Measurements from ENCODE around the gene MICAL3. TPM values are rescaled to one million over a fixed set of nuclear protein-coding genes. Genes with fewer than 3 reads are reported as not detected.
"Not testable (repeated sequence)": the region's sequence is repeated elsewhere in the genome, so short reads cannot be mapped to it uniquely, and the experiment has no call there.

MICAL3 gene
- total RNA-seq, 2 experiments from 2014 or later: 26.4 to 29.7 TPM

- H3K9me3 Mint-ChIP-seq (ENCODE audit: insufficient read depth); H3K4me3 Mint-ChIP-seq; H3K36me3 Mint-ChIP-seq (ENCODE audit: low read depth); ATAC-seq; DNase-seq; POLR2A ChIA-PET; H3K27ac Mint-ChIP-seq: not testable (repeated sequence)
- peaks cover 46% of the 10 kb centered on the region for H3K27me3 Mint-ChIP-seq (ENCODE audit: low read depth)
- peaks cover 14% of the 10 kb centered on the region for H3K4me1 Mint-ChIP-seq (ENCODE audit: low read depth)
- CTCF ChIA-PET: interaction anchor here (0.8 to 4.5 kb wide), 6 partner anchors 24 to 197 kb away, joined by 3 to 22 read pairs (median 4); no protein-coding TSS in a partner anchor
These were observed 1.5 kb upstream of the MICAL3 start for GRCh38 chr22:18025898-18026297.

GRCh38 chr22:18024956-18025720 is 777 bp upstream of the MICAL3 start:
- no peak for ATAC-seq
- Mint-ChIP-seq H3K27me3 (ENCODE audit: low read depth) (peaks cover 46% of the 10 kb centered on the region), H3K9me3 (ENCODE audit: insufficient read depth) (no peaks in the 10 kb centered on the region), H3K4me1 (ENCODE audit: low read depth) (peaks cover 14% of the 10 kb centered on the region), H3K36me3 (ENCODE audit: low read depth) (no peaks in the 10 kb centered on the region), H3K4me3 (peak overlapping the region; percentile 75), H3K27ac (no peak overlapping the region)
- CTCF ChIA-PET: interaction anchor here (0.7 to 4.5 kb wide), 9 partner anchors 13 to 196 kb away, joined by 3 to 22 read pairs (median 4); no protein-coding TSS in a partner anchor
- POLR2A ChIA-PET: interaction anchor here (1.1 kb wide), 1 partner anchor 197 kb away, joined by 3 read pairs; no protein-coding TSS in a partner anchor
- no peak for DNase-seq

- Mint-ChIP-seq H3K9me3 (ENCODE audit: insufficient read depth) (no peaks in the 10 kb centered on the region), H3K4me1 (ENCODE audit: low read depth) (peaks cover 14% of the 10 kb centered on the region), H3K27ac (no peak overlapping the region), H3K4me3 (peak overlapping the region; percentile 83), H3K36me3 (ENCODE audit: low read depth) (no peaks in the 10 kb centered on the region), H3K27me3 (ENCODE audit: low read depth) (peaks cover 42% of the 10 kb centered on the region)
- ChIA-PET POLR2A (interaction anchor here (0.6 to 1.1 kb wide), 2 partner anchors 23 to 195 kb away, joined by 3 read pairs; no protein-coding TSS in a partner anchor), CTCF (interaction anchor here (0.9 to 4.5 kb wide), 4 partner anchors 11 to 195 kb away, joined by 3 to 22 read pairs (median 13); no protein-coding TSS in a partner anchor)
- DNase-seq (peak; percentile 31), ATAC-seq (peak; percentile 37)
These were observed 669 bp downstream of the MICAL3 start for GRCh38 chr22:18023509-18024275.

- ATAC-seq (no peak), DNase-seq (no peak)
- Mint-ChIP-seq H3K4me1 (ENCODE audit: low read depth) (peaks cover 14% of the 10 kb centered on the region), H3K27me3 (ENCODE audit: low read depth) (peaks cover 39% of the 10 kb centered on the region), H3K27ac (no peak overlapping the region), H3K4me3 (no peak overlapping the region), H3K9me3 (ENCODE audit: insufficient read depth) (no peaks in the 10 kb centered on the region), H3K36me3 (ENCODE audit: low read depth) (no peaks in the 10 kb centered on the region)
- CTCF ChIA-PET: interaction anchor here (3.8 to 4.5 kb wide), 2 partner anchors 53 to 192 kb away, joined by 22 read pairs; no protein-coding TSS in a partner anchor
- POLR2A ChIA-PET: no interaction called here
These were observed 1.5 kb downstream of the MICAL3 start for GRCh38 chr22:18022876-18023275.

- CTCF ChIA-PET: no interaction called here
- no peak overlapping the region for H3K4me3 Mint-ChIP-seq
These were observed 2.9 kb downstream of the MICAL3 start for GRCh38 chr22:18021431-18021830.

GRCh38 chr22:18020743-18021142 is 3.6 kb downstream of the MICAL3 start:
- H3K36me3 Mint-ChIP-seq (ENCODE audit: low read depth); ATAC-seq; POLR2A ChIA-PET; DNase-seq; H3K9me3 Mint-ChIP-seq (ENCODE audit: insufficient read depth); H3K27ac Mint-ChIP-seq; H3K4me3 Mint-ChIP-seq: not testable (repeated sequence)
- CTCF ChIA-PET: interaction anchor here (0.7 kb wide), 1 partner anchor 17 kb away, joined by 4 read pairs; no protein-coding TSS in a partner anchor
- H3K4me1 Mint-ChIP-seq (ENCODE audit: low read depth): peaks cover 14% of the 10 kb centered on the region
- peaks cover 32% of the 10 kb centered on the region for H3K27me3 Mint-ChIP-seq (ENCODE audit: low read depth)

More at GRCh38 chr22:18021431-18021830, 2.9 kb downstream of the MICAL3 start:
- Mint-ChIP-seq H3K27me3 (ENCODE audit: low read depth) (peaks cover 32% of the 10 kb centered on the region), H3K27ac (no peak overlapping the region), H3K9me3 (ENCODE audit: insufficient read depth) (no peaks in the 10 kb centered on the region), H3K36me3 (ENCODE audit: low read depth) (no peaks in the 10 kb centered on the region), H3K4me1 (ENCODE audit: low read depth) (peaks cover 14% of the 10 kb centered on the region)
- POLR2A ChIA-PET: no interaction called here
- DNase-seq (no peak), ATAC-seq (no peak)

- Mint-ChIP-seq H3K9me3 (ENCODE audit: insufficient read depth) (no peaks in the 10 kb centered on the region), H3K36me3 (ENCODE audit: low read depth) (no peaks in the 10 kb centered on the region), H3K27me3 (ENCODE audit: low read depth) (peaks cover 16% of the 10 kb centered on the region), H3K27ac (no peak overlapping the region), H3K4me3 (no peak overlapping the region), H3K4me1 (ENCODE audit: low read depth) (no peaks in the 10 kb centered on the region)
- CTCF ChIA-PET: no interaction called here
- DNase-seq (no peak), ATAC-seq (no peak)
- POLR2A ChIA-PET: no interaction called here
These were observed 10.4 kb downstream of the MICAL3 start for GRCh38 chr22:18013947-18014346.

GRCh38 chr22:18013436-18013835 is 10.9 kb downstream of the MICAL3 start:
- ChIA-PET POLR2A (no interaction called here), CTCF (no interaction called here)
- Mint-ChIP-seq H3K27ac (no peak overlapping the region), H3K36me3 (ENCODE audit: low read depth) (no peaks in the 10 kb centered on the region), H3K4me3 (no peak overlapping the region), H3K4me1 (ENCODE audit: low read depth) (no peaks in the 10 kb centered on the region), H3K9me3 (ENCODE audit: insufficient read depth) (no peaks in the 10 kb centered on the region), H3K27me3 (ENCODE audit: low read depth) (peaks cover 16% of the 10 kb centered on the region)
- DNase-seq (no peak), ATAC-seq (no peak)

- H3K4me3 Mint-ChIP-seq: no peak overlapping the region
- H3K4me1 Mint-ChIP-seq (ENCODE audit: low read depth): no peaks in the 10 kb centered on the region
- no peak overlapping the region for H3K27ac Mint-ChIP-seq
- no peak for DNase-seq
- H3K9me3 Mint-ChIP-seq (ENCODE audit: insufficient read depth): no peaks in the 10 kb centered on the region
- ATAC-seq: no peak
- ChIA-PET CTCF (interaction anchor here (0.7 to 1.0 kb wide), 2 partner anchors 12 kb away, joined by 3 to 4 read pairs; partner anchors contain the start of gene MICAL3), POLR2A (no interaction called here)
- H3K36me3 Mint-ChIP-seq (ENCODE audit: low read depth): no peaks in the 10 kb centered on the region
- H3K27me3 Mint-ChIP-seq (ENCODE audit: low read depth): peaks cover 16% of the 10 kb centered on the region
These were observed 11.8 kb downstream of the MICAL3 start for GRCh38 chr22:18012531-18012930.

GRCh38 chr22:18010266-18010665 is 14.1 kb downstream of the MICAL3 start:
- Mint-ChIP-seq H3K9me3 (ENCODE audit: insufficient read depth) (no peaks in the 10 kb centered on the region), H3K27me3 (ENCODE audit: low read depth) (peaks cover 19% of the 10 kb centered on the region), H3K36me3 (ENCODE audit: low read depth) (no peaks in the 10 kb centered on the region), H3K4me1 (ENCODE audit: low read depth) (no peaks in the 10 kb centered on the region), H3K4me3 (no peak overlapping the region), H3K27ac (no peak overlapping the region)
- ChIA-PET CTCF (no interaction called here), POLR2A (no interaction called here)
- DNase-seq: no peak
- no peak for ATAC-seq

GRCh38 chr22:18008136-18008535 is 16.2 kb downstream of the MICAL3 start:
- CTCF ChIA-PET: no interaction called here
- DNase-seq (no peak), ATAC-seq (no peak)
- Mint-ChIP-seq H3K36me3 (ENCODE audit: low read depth) (no peaks in the 10 kb centered on the region), H3K9me3 (ENCODE audit: insufficient read depth) (no peaks in the 10 kb centered on the region), H3K27me3 (ENCODE audit: low read depth) (peaks cover 16% of the 10 kb centered on the region), H3K4me1 (ENCODE audit: low read depth) (no peaks in the 10 kb centered on the region), H3K27ac (no peak overlapping the region), H3K4me3 (no peak overlapping the region)
- POLR2A ChIA-PET: no interaction called here

Measured in activated CD8-positive, alpha-beta T cell treated with anti-CD3 and anti-CD28 coated beads, Interleukin-2, amount 10 ng/mL, durations not matched to agents 7 days and 5 days (primary cell).